GM18868 (cell line): ENCODE measurements around the gene C11orf52.
"Not testable (repeated sequence)": the region's sequence is repeated elsewhere in the genome, so short reads cannot be mapped to it uniquely, and the experiment has no call there.

Source experiments
- ATAC-seq: cut with Tn5 transposase; IDR thresholded peaks from one replicate; pipeline ENCODE4 v1.9.1; 2021; ENCODE audit warnings: mild to moderate bottlenecking, moderate library complexity; ENCODE audit not compliant: unreplicated experiment

The C11orf52 gene

DNA sequence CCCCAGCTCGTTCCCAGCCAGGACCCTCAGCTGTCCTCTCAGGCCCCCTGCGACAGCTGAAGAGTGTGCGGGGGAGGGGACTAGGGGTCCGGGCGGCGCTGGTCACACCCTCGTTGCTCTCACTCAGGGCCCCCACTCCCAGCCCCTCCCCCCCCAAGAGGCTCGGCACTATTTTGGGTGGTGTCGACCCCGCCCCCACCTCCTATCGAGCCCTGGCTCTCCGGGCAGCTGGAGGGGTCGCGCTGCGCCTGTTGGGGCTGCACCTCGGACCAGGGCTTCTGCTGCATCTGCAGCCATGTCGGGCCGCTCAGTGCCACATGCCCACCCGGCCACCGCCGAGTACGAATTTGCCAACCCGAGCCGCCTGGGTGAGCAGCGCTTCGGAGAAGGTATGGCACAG is 6.2 kb upstream of the C11orf52 start, which contains the start of gene HSPB2:
Gene HSPB2 (plus strand): TSS at position 200 of the 400 bp plus-strand sequence. CDS start 96 bp downstream, at position 296.
- no peak for ATAC-seq

DNA sequence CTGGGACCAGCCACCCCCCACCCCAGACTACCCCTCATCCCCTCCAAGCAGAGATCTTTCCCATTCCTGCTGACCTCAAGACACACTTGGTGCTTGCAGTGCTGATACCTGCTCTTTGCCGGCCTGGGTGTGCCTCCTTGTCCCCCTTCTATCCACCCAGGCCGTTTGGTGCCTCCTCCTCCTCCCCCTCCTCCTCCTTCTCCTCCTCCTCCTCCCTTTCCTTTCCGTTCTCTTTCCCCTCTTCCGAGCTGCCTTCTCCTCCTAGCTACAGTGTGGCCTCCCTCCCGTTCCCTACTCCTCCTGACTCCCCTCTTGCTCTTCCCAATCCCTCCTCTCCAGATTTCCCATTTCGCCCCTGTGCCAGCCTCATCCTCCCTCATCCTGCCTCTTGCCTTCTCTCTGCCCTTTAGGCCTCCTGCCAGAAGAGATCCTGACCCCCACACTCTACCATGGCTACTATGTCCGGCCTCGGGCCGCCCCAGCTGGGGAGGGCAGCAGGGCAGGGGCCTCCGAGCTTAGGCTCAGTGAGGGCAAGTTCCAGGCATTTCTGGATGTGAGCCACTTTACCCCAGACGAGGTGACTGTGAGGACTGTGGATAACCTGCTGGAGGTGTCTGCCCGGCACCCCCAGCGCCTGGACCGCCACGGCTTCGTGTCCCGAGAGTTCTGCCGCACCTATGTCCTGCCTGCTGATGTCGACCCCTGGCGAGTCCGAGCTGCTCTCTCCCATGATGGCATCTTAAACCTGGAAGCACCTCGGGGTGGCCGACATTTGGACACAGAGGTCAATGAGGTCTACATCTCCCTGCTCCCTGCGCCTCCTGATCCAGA is 5.5 kb upstream of the C11orf52 start:
- no peak for ATAC-seq

DNA sequence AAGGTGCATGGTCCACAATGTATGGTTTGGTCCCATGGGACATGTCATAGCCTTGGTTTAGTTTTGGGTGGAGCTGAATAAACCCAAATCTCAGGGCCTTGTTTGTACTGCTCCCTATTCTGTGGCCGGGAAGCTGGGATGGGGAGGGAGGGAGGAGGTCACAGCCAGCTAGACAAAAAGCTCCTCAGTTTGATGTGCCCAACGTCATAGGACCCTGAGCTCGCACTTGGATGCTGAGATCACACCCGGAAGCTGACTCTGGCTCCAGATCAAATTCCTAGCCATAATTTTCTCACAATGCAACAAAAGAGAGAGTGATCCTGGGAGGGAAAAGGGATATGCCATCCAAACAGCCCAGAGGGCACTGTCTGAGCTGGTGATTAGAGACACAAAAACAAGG is 4.7 kb upstream of the C11orf52 start:
- no peak for ATAC-seq

DNA sequence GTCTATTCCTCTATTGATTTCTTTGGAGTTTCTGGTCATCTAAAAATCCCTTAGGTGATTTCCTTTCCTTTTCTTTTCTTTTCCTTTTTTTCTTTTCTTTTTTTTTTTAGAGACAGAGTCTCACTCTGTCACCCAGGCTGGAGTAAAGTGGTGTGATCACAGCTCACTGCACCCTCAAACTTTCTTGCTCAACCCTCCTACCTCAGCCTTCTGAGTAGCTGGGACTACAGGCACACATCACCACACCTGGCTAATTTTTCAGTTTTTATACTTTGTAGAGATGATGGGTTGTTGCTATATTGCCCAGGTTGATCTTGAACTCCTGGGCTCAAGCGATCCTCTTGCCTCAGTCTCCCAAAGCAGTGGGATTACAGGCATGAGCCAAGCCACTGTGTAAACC is 1.9 kb upstream of the C11orf52 start:
- no peak for ATAC-seq

DNA sequence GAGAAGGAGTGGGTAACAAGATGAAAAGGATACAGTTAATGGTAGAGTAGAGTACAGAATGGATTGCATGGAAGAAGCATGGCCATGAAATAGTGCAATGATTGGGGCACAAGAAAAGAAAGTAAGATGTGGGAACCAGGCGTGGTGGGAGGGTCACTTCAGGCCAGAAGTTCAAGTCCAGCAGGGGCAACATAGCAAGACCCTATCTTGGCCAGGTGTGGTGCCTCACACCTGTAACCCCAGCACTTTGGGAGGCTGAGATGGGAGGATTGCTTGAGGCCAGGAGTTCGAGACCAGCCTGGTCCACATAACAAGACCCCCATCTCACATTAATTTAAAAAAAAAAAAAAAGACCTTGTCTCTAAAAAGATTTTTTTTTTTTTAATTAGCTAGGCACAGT is 1.4 kb upstream of the C11orf52 start:
- ATAC-seq = no peak

DNA sequence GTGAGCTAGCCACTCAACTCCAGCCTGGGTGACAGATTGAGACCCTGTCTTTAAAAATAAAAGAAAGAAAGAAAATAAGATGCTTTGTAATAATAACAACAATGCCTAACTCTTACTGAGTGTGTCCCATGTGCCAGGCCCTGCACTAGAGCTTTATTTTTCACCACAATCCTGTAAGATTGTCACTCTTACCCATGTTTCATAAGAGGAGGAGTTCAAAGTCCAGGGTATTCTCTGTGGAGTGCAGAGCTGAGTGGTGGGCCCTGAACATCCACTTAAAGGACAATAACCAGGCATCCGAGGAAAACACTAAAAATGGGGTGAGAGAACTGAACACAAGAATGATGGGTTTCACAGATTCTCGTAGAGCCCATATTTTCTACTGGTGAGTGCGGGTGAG is 925 bp upstream of the C11orf52 start:
- no peak for ATAC-seq

DNA sequence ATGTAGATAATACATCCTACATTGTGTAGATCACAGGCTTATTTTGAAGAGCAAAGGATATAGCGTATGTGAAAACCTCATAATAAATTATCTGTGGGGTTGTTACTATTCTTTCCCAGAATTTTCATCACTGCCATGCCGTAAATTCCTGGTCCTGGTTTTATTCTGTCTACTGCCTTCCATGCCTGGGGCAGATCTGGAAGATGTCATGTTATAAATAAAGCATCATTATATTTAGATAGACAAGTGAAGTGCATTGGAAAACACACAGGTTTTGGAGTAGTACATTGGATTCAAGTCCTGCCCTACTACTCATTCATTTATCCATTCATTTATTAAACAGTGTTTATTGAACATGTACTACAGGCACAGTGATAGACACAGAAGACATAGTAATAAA is 2.2 kb downstream of the C11orf52 start:
- ATAC-seq = no peak

DNA sequence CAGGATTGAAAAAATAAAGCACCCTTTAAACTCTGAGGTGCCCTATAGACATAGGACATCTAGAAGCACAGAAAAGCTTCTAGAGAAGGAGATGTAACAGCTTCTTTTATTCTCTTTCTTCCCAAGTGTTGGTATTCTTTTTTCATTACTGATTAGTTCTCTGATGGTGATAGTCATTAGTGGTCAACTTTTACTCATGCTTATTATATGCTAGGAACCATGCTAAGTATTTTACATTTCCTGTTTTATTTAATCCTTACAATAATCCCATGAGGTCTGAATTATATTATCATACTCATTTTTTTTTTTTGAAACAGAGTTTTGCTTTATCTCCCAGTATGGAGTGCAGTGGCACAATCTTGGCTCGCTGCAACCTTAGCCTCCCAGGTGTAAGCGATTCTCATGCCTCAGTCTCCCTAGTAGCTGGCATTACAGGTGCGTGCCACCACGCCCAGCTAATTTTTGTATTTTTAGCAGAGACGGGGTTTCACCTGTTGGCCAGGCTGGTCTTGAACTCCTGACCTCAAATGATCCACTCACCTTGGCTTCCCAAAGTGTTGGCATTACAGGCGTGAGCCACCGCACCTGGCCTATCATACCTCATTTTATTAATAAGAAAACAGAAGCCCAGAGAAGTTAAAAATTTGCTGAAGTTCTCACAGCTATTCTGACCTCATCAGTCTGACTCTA is 3.0 kb downstream of the C11orf52 start:
- no peak for ATAC-seq

DNA sequence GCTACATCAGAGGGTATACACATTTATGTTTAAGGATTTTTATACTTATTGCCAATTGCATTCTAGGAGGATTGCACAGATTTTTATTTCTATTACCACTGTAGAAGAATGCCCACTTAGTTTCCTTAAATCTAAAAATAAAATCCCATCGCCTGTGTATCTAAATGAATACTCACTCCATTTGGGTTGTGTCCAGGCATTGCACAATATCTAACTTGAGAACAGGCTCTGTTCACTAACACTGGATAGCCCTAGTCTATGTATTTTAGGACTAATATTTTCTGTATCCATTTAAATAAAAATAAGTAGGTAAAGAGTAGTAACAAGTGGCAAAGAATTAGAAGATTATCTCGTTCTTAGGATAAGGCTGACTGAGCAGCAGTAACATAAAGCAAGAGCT is 4.1 kb downstream of the C11orf52 start:
- ATAC-seq = no peak

DNA sequence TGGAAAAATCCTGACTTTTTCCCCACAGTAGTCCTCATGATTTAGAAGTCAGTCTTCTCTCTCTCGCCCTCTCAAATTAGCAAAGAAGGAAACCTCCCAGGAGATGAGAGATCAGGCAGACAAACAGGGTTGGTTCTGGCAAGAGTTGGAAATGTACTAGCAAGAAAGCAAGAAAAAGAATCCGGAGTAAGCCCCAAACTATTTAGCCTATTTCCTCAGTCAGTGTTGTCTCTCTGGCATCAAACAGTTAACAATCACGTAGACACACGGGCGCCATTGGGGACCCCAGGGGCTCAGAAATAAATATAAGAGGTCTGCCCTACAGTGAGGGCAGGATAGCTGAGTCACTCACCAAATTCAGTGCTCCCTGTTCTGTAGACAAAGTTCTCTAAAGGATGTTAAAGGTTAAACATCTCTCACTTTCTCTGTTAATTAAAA is 4.7 kb downstream of the C11orf52 start:
- no peak for ATAC-seq

DNA sequence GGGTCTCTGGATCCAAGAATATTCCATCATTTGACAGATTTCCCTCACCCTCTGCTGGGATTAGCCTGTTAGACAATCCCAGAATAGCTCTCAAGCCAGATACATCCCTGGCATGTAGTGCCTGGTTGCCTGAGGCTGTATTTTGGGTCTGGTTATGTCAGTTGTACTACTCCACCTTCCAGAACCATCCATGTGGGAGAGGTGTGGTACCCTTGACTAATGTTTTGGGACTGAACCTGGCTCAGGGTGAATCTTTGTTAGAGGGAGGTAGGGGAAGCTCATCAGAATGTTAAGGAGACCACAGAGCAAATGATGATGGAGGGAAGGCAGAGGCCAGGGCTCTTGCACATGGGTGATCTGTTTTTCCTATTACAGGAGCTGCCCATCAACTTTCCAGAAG is 5.2 kb downstream of the C11orf52 start:
- no peak for ATAC-seq

DNA sequence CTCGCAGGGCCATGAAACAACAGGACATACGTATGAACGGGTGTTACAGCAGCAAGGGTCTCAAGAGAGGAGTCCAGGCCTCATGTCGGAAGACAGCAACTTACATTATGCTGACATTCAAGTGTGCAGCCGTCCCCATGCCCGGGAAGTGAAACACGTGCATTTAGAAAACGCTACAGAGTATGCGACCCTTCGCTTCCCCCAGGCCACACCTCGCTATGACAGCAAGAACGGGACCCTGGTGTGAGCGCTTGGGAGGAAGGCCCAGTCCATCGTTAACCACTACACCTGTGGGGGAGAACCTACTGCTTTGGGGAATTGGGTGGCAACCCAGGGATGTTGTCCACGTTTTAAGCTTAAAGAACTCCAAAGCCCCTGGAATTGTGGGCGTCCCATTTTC is 7.2 kb downstream of the C11orf52 start:
- ATAC-seq = no peak

DNA sequence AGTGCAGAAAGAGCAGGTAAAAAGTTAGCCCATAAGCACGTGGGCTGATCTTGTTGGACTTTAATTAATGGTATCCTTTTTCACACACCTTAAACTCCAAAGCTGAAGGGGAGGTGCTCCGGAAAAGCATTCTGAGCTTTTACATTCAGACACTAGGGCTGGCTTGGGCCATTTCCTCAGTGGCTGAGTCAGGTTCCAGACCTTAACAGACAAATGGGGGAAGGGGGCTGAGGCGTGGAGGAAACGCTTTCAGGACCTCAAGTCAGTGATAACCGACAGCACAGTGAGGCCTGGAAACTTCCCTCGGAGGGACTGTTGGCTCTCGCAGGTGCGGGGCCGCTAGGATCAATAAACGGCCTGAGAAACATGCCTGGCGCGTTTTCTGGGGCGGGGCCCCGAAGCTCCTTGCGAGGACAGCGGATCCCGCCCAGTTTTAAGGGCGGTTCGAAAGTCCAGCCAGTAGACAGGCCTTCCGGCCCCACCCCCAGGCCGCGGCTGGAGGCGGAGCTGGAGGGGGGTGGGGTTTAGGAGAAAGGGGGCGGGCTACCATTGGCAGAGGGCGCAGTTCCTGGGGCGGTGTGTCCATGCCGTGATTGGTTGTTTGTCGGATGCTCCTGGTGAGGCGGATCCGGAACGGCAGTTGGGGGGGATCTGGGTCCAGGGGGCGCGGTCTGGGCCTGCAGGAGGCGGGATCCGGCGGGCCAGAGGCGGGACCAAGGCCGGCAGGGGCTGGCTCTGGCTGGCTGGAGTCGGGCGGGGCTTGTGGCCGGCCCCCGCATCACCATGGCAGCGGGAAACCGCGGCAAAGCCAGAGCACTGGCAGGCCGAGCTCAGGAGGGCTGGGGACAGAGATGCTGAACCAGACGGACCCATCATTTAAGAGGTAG is 8.0 kb downstream of the C11orf52 start:
- ATAC-seq = peak; percentile 92

DNA sequence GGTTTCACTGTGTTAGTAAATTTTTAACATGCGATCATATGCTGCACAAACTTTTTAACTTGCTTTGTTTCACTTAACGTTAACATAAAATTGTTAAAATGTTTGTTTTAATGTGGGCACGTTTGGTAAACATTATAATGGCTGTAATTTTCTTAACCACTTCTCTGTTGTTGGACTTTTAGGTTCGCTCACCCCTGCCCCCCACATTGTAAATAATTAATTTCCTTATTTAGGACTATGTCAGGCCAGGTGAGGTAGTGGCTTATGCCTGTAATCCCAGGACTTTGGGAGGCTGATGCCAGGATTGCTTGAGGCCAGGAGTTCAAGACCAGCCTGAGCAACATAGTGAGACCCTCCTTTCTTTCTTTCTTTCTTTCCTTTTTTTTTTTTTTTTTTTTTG is 11.8 kb downstream of the C11orf52 start:
- no peak for ATAC-seq

DNA sequence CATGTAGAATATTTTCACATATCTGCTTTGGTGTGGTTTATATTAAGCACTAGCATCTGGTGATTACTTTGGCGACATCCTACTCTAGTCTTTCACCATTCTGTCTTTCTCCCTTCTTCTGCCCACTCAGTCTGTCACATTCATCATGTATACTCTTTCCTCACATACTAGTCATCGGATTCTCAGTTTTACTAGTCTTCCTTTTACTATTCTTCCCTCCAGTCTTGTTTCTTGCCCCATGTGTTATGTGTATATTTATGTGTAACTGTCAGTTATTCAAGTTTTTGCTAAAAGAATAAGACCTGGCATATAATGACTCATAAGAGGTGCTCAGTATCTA is 13.9 kb downstream of the C11orf52 start:
- no peak for ATAC-seq

DNA sequence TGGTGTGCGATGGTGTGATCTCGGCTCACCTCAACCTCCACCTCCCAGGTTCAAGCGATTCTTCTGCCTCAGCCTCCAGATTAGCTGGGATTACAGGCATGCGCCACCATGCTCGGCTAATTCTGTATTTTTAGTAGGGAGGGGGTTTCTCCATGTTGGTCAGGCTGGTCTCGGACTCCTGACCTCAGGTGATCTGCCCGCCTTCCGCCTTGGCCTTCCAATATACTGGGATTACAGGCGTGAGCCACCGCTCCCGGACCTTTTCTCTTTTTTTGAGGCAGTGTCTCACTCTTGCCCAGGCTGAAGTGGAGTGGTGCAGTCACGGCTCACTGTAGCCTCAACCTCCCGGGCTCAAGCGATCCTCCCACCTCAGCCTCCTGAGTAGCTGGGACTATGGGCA is 14.5 kb downstream of the C11orf52 start:
- not testable (repeated sequence) for ATAC-seq

DNA sequence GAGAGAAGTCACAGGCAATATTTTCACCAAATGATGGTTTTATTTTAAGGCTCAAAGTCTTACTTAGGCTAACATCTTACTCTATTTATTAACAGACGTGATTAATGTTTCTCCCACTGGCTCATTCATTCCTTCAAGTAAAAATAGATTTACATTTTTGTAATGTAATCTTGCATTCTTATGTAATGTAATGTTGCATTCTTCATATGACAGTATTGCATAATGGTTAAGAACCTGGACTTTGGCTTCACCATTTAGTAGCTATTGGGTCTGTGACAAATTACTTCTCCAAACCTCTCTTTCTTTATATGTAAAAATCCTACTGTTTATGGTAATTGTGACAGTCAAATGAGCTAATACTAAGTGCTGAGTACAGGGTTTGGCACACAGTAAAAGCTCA is 15.2 kb downstream of the C11orf52 start:
- ATAC-seq = no peak

DNA sequence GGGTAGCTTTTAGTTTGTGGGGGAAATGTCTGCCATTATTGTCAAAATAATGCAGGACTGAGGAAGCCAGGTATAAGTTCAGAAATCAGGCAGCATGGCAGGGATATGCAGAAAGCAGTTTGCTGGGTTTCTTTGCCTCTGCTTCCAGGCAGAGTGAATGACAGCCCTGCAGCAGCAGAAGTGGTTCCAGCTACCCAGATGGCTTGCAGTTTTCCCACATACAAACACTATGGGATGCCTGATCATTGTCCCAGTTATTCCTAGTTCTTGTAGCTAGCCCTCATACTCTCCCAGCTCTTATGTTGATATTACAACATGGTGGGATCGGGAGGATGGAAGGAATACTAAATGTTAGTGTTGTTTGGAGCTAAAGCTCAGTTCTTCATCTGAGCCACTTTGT is 15.6 kb downstream of the C11orf52 start:
- ATAC-seq = no peak

DNA sequence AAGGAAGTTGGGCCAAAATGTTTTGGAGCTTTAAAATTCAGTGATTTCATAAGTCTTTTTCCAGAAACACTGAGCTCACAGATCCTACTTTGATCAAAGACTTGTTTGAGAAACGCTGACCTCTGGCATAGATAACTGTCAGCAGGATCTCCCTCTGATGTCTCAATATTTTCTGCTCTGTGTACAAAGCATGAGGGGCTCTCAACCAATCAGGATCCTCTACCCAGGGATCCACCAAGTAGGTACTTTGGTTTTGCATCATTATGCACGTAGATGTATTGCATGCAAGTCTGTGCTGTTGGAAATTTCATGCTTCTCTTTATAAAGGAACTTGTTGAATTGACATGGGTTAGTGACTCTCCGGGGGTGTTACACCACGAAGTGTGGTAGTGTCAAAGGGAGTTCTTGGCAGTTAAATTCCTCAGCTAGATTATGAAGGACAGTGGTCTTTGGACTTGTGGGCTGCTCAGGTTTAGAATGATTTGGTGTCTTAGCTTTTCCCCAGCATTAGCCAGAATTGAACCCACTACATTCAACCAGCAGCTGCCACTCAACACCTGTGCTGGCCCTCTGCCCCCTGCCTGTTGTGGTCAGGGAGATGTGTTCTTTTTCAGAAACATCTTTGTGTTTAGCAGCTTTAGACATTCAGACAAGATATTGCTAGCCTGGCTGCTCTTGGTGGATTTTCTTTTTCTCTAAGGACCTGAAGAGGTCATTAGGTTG is 16.8 kb downstream of the C11orf52 start:
- ATAC-seq = no peak

DNA sequence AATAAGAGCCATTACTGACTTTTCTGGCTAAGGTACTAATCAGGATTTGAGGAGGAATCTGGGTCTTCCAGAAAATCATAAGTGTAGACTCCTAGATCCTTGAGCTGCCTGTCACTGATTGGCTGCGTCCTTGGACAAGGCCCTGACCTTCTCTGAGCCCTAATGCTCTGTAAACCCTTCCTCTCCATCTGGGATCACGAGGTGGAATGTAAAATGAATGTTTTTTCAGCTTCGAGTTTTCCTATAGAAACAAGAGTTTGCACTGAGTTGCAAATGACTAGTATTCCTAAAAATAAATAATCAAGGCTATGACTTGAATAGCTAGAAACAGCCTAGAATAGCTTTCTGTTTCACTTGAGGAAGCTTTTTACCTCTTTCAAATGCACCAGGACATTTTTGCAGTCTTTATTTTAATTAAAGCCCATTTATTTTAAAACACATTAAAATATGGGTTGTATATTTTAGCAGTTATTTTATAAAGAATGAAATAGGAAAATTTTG is 17.4 kb downstream of the C11orf52 start:
- no peak for ATAC-seq

DNA sequence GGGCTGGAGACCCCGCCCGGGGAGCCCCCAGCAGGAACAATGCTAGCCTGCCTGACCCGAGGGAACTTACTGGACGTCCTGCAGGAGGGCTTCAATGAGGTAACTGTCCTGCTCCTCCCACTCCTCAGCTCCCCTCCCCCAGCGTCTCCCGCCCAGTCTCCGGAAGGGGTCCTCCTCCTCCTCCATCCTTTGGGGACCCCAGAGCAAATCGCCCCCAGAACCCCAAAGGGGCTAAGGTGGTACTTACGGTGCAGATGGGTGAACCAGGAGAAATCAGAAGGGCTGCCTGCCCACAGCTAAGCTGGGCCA is 18.7 kb downstream of the C11orf52 start:
- no peak for ATAC-seq
